ENCODE results near the gene TADA2A. TPM values are rescaled to one million over a fixed set of nuclear protein-coding genes. Genes with fewer than 3 reads are reported as not detected.
A peak's percentile ranks its signal among the peaks of the same experiment; 100 is the strongest.

The TADA2A gene
- total RNA-seq, 2 experiments from 2014 or later: 40.9 to 45.0 TPM

GRCh38 chr17:37527249-37527851 lies 120.7 kb downstream of the TADA2A start:
- H3K4me3 Mint-ChIP-seq: no peak overlapping the region
- peaks cover 44% of the 10 kb centered on the region for H3K36me3 Mint-ChIP-seq (ENCODE audit: low read depth)
- H3K27me3 Mint-ChIP-seq: no peaks in the 10 kb centered on the region
- H3K9me3 Mint-ChIP-seq: no peaks in the 10 kb centered on the region
- peak; percentile 29 for DNase-seq
- peaks cover 12% of the 10 kb centered on the region for H3K4me1 Mint-ChIP-seq
- no peak overlapping the region for H3K27ac Mint-ChIP-seq
- ChIA-PET POLR2A (interaction anchor here (0.5 kb wide), 1 partner anchor 30 kb away, joined by 3 read pairs; no protein-coding TSS in a partner anchor), CTCF (interaction anchor here (0.7 to 1.3 kb wide), 3 partner anchors 10 to 959 kb away, joined by 3 to 6 read pairs (median 5); no protein-coding TSS in a partner anchor)

Other genes with a start within 250 kb of the TADA2A start
- not detected for gene C17orf78, start 30.9 kb upstream of the TADA2A start, total RNA-seq
- 10 to 100 TPM; 38.7 TPM for gene ACACA, start 50 bp upstream of the TADA2A start, total RNA-seq
- 10 to 100 TPM in 1 of 2 experiments, 1 to 10 TPM in 1; 9.3 to 11.0 TPM for gene DUSP14, start 83.0 kb downstream of the TADA2A start, total RNA-seq
- 100 to 1,000 TPM; 106 to 111 TPM for gene SYNRG, start 202.5 kb downstream of the TADA2A start, total RNA-seq
- 10 to 100 TPM; 26.7 to 27.7 TPM for gene DDX52, start 236.6 kb downstream of the TADA2A start, total RNA-seq